Pancreas (tissue), 10 donors: Measurements from ENCODE around the gene CFAP210. TPM values are rescaled to one million over a fixed set of nuclear protein-coding genes. Genes with fewer than 3 reads are reported as not detected.
A peak's percentile ranks its signal among the peaks of the same experiment; 100 is the strongest.

Source experiments
- ATAC-seq, 4 donors: fragments of 200-7000 bp; cut with Tn5 transposase; one replicate each; pipeline versions ENCODE4 v1.8.0 to v1.9.1; 2020; ENCODE audit warnings: mild to moderate bottlenecking in 4 of 4, moderate library complexity in 4 of 4
- DNase-seq, 6 donors: peaks; one replicate each; pipeline ENCODE4 v3.0.0-alpha.2; 2020
- FAIRE-seq: peaks from 2 replicates; lab custom pipeline; 2012; peaks lifted over from hg19 to GRCh38; lab: Jason Lieb, UNC
- H3K27ac ChIP-seq, 4 donors: fragments of 200-600 bp; sonication (generic); 1 replicate in 3 of 4; 2 replicates in 1 of 4; pipeline versions ENCODE4 v1.5.0 to v1.8.0; 2020
- H3K27me3 ChIP-seq, 4 donors: fragments of 200-600 bp; one replicate each; pipeline ENCODE4 v1.8.0; 2021
- H3K36me3 ChIP-seq, 3 donors: fragments of 200-600 bp; sonication (generic) in 1 of 3; one replicate each; pipeline versions ENCODE4 v1.5.0 to v1.8.0; 2020 to 2021
- H3K4me1 ChIP-seq, 3 donors: fragments of 200-600 bp; one replicate each; pipeline ENCODE4 v1.8.0; 2021
- H3K4me3 ChIP-seq, 4 donors: fragments of 200-600 bp; sonication (generic) in 2 of 4; one replicate each; pipeline versions ENCODE4 v1.5.0 to v1.8.0; 2020 to 2021
- H3K9me3 ChIP-seq, 4 donors: fragments of 200-600 bp; one replicate each; pipeline ENCODE4 v1.8.0; 2021
- WGBS, 2 donors: extraction: QIAGEN DNeasy Blood & Tissue Kit; methylation state at CpG; one replicate each; pipeline ENCODE4 v1.1.7; 2013; 5-methylcytosine and 5-hydroxymethylcytosine counted together
- intact Hi-C, 3 donors: fragments of 100-400 bp; cut with DNase I; formaldehyde crosslinking; loops; one replicate each; pipeline versions ENCODE4 v1.11.1 to v1.14.2; 2022
- polyA plus RNA-seq, 2 donors: library from polyadenylated mRNA; stranded (reverse); fragments of 200-250 nt; gene quantifications; one replicate each; pipeline ENCODE4 v1.2.3, GENCODE V29; 2013
- total RNA-seq, 6 donors: library from RNA; stranded (reverse); fragmentation: NEBNext Ultra II Directional in 4 of 6; extraction: Animal tissue kit (Norgen Biotek cat#: 25700) in 4 of 6; gene quantifications; one replicate each; pipeline versions ENCODE4 v1.2.1 to v1.2.4, GENCODE V29; 2021 to 2023
- TF ChIP-seq, protein P1 (sequence below), 4 donors: fragments of 200-600 bp; sonication (generic) in 3 of 4; IDR thresholded peaks; one replicate each; pipeline versions ENCODE4 v1.5.0 to v1.8.0; 2021; ENCODE audit warnings: antibody characterized with exemption in 4 of 4
- donor health status: healthy with polysubstance abuse.
- donor health status: DM: no; HTN: no; CAD: no; lungs with moderate emphysema.
- donor health status: DM: no; HTN: no; CAD: no.
- donor health status: control.
- donor health status: control.
- donor health status: Bipolar disorder and iron deficiency.
- donor health status: DM: yes; HTN: yes; CAD: no.
- donor health status: DM: no; HTN: no; CAD: no.
- donor health status: DM: no; HTN: no; CAD: no.
- donor health status: DM: yes; HTN: yes; CAD: no.

CFAP210 gene, protein sequence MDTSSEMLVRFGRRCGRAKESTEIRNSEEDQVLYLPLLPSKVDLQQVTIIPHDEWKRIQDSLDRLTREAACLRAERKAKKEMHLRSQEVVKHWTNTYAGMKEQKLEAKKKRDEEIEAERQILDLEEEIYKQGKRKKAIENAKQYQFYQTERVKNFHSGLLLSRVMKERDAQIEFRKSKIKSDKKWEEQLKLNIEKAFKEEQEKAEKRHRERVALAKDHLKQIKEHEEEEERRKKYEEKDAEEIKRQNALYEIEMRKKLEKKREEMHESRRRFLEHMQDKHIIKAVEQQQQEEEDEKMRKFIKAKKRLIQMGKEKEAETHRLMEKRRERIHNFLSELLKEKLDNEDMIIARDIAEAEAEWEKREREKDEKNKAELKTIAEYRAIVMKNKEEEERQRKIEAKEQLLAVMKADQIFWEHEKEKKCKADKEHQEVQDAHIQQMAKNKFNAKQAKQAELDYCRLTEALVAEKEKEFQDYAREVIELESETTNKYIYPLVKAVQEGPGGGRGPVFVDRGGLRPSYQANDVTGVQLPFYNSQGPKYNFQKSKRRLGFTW
- total RNA-seq (under 1 TPM in 4 of 6 donors, not detected in 2; 0.09 to 0.47 (median 0.20) TPM), polyA plus RNA-seq (under 1 TPM; 0.15 to 0.73 TPM)

DNA sequence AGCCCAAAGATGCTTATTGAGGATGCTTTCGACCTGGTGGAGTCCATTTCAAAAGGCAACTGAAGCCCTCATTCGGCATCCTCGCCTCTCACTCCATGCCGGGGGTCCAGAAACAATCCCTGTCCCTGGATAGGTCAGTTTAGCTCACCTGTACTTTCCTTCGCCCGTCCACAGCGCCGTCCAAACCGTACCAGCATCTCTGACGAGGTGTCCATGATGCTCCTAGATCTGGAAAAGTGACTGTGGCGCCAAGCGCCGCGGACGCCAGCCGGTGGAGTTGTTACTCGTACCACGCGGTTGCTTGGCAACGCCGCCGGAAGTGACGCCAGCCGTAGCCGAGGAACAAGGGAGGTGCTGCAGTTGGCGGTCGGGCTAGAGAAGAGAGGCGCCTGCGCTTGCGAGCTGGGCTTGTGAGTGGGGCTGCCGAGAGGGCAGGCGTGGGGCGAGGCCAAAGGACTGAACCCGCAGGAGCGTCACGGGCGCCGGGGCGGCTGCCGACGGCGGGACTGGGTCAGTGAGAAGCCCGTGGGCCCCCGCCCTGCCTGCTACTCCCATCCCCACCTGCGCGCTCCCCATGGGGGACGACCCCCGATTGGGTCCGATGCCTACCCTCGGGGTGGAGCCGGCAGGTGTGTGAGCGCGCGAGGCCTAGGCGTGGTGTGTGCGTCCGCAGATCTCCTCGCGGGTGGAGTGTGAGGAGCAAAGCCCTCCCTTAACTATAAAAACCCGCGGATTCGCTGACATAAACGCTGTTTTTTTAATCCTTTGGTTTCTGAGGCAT, at the start of gene CFAP210, which contains the start of gene PHOSPHO2:
Gene CFAP210, minus strand, starts transcription at position 293 of the 781 bp plus-strand sequence. Its CDS starts 78 bp downstream, at position 215.
Gene PHOSPHO2, plus strand, starts transcription at position 357 of the 781 bp plus-strand sequence. CDS start 6,503 bp downstream, outside the sequence.
- Histone ChIP-seq H3K27me3 (no peaks in the 10 kb centered on the region), H3K4me1 (peaks cover 0 to 7% (median 4%) of the 10 kb centered on the region in 3 donors), H3K27ac (peak within 1 kb of the TSS; percentile 77 to 93 (median 82)), H3K4me3 (peak within 1 kb of the TSS; percentile 64 to 87 (median 79)), H3K36me3 (no peaks in the 10 kb centered on the region), H3K9me3 (no peaks in the 10 kb centered on the region)
- TF ChIP-seq, protein P1, sequence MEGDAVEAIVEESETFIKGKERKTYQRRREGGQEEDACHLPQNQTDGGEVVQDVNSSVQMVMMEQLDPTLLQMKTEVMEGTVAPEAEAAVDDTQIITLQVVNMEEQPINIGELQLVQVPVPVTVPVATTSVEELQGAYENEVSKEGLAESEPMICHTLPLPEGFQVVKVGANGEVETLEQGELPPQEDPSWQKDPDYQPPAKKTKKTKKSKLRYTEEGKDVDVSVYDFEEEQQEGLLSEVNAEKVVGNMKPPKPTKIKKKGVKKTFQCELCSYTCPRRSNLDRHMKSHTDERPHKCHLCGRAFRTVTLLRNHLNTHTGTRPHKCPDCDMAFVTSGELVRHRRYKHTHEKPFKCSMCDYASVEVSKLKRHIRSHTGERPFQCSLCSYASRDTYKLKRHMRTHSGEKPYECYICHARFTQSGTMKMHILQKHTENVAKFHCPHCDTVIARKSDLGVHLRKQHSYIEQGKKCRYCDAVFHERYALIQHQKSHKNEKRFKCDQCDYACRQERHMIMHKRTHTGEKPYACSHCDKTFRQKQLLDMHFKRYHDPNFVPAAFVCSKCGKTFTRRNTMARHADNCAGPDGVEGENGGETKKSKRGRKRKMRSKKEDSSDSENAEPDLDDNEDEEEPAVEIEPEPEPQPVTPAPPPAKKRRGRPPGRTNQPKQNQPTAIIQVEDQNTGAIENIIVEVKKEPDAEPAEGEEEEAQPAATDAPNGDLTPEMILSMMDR (IDR thresholded peaks at IDR 0.05) = no peak
- DNase-seq (peak; percentile 99 to 100 (median 100)), FAIRE-seq (peak; percentile 91), ATAC-seq (peak; percentile 98 to 100 (median 100))
- intact Hi-C loops = no loop called here
- 0 to 1% methylated on average over 61 to 63 of the region's 63 CpGs for whole genome bisulfite sequencing, 2 donors

DNA sequence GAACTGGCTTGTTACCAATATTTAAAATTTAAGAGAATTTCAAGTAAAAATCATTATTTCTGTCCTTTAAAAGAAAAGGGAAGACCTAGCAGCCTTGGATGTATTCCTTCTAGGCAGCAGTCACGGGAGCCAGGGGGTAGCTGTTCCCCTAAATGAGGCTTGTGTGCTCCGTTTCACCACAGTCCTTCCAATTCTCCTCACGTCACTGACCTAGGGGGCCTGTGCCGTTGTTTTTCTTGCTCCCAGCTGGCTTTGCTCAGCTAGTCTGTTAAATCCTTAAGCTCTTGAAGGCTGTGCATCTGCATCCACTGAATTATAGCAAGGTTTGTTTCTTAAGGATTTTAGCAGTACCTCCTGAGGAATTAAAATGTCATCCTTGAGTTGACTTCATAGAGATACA, 49.3 kb upstream of the CFAP210 start:
- Histone ChIP-seq H3K36me3 (no peaks in the 10 kb centered on the region), H3K27me3 (no peaks in the 10 kb centered on the region), H3K27ac (no peak overlapping the region), H3K4me3 (no peak overlapping the region), H3K4me1 (no peaks in the 10 kb centered on the region), H3K9me3 (no peaks in the 10 kb centered on the region)
- FAIRE-seq (no peak), ATAC-seq (no peak), DNase-seq (no peak)
- TF ChIP-seq, protein P1 (IDR thresholded peaks at IDR 0.05) = no peak
- intact Hi-C loops = no loop called here
- WGBS, 2 donors = 91 to 92% methylated on average over 4 of the region's 4 CpGs

DNA sequence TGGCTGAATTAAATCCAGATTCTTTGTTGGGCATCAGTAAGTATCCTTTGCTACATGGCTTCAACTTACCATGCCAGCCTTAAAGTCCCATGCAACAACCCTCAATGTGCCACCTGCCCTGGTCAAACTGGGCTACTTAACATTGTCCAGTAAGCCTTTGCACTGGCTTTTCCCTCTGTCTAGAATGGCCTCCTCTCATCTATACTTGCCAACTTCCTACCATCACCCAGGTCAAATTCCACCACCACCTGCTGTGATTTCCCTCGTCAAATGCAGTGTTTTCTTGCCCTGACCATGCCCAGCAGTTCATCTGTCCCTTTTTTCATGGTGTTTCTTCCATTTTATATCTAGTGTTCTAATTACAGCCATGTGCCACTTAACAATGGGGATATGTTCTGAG, 45.1 kb upstream of the CFAP210 start:
- FAIRE-seq = no peak
- Histone ChIP-seq H3K9me3 (no peaks in the 10 kb centered on the region), H3K27ac (no peak overlapping the region), H3K4me3 (no peak overlapping the region), H3K36me3 (no peaks in the 10 kb centered on the region), H3K4me1 (peaks cover 0 to 8% (median 0%) of the 10 kb centered on the region in 3 donors), H3K27me3 (no peaks in the 10 kb centered on the region)
- ATAC-seq = no peak
- no peak for DNase-seq
- TF ChIP-seq, protein P1 (IDR thresholded peaks at IDR 0.05) = no peak
- intact Hi-C loops = no loop called here
- WGBS, 2 donors = 30 to 60% methylated on average over 1 of the region's 1 CpG

DNA sequence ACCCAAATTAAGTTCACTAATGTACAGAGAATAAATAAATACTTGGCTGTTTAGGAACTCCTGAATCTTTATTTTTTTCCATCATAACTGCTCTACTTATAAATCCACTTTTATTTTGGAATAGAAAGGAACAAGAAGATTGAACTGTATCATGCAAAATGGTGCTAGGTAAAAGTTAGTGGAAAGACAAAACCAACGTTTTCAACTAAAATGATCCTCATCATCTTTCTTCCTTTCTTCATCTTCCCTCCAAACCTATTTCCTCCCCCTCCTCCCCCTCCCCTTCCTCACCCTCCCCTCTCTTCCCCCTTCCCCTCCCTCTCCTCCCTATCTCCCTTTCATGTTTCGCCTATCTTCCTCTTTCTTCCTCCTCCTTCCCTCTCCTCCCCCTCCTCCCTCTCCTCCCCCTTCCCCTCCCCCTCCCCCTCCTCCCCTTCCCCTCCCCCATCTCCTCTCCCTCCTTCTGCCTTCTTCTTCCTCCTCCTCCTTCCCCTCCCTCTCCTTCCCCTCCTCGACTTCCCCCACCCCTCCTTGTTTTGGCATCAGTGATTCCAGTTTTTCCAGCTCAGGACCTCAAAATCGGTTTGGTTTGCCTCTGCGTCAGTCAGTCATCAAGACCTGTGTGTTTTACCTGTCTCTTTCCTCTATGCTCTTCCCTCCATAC, 44.5 kb upstream of the CFAP210 start:
- intact Hi-C loops = no loop called here
- WGBS, 2 donors = 51 to 57% methylated on average over 3 to 4 of the region's 5 CpGs

More for the DNA sequence above, 44.5 kb upstream of the CFAP210 start:
- Histone ChIP-seq H3K9me3 (no peaks in the 10 kb centered on the region), H3K4me1 (peaks cover 0 to 8% (median 0%) of the 10 kb centered on the region in 3 donors), H3K27ac (no peak overlapping the region), H3K4me3 (no peak overlapping the region), H3K36me3 (no peaks in the 10 kb centered on the region), H3K27me3 (no peaks in the 10 kb centered on the region)
- TF ChIP-seq, protein P1 (IDR thresholded peaks at IDR 0.05) = no peak
- FAIRE-seq = no peak
- ATAC-seq = no peak
- no peak for DNase-seq
